ENCODE data around the gene KRTAP12-3.

DNA sequence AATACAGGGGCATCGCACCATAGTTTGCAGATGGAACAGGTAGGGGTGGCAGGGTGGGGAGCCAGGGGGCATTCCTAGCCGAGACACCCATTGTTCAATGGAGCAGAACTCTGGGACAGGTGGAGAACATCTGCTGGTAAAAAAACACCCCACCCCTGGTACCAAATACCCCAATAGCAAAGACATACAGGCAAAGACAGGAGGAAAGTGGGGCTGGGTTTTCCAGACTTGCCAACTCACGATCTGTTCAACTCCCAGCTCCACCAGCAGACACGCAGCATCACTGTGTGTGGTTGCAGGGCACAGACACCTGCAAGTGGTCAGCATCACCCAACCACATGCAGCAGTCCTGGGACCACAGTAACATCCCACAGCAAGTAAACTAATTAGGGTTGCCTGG is 46.2 kb upstream of the KRTAP12-3 start:
- TF ChIP-seq CTCF (conservative IDR thresholded peaks at IDR 0.05; ENCODE audit: low read depth, low read length), result no peak
- TF ChIP-seq EZH2 (IDR thresholded peaks at IDR 0.05; ENCODE audit: borderline replicate concordance, low read depth, low read length, poor library complexity, severe bottlenecking), result no peak

All from A673 (cell line).